Endothelial cell (in vitro differentiated cells): ENCODE data around the gene TPD52L1. TPM values are rescaled to one million over a fixed set of nuclear protein-coding genes. Genes with fewer than 3 reads are reported as not detected.

Source experiments
- DNase-seq: peaks from one replicate; pipeline ENCODE4 v3.0.0; 2021; ENCODE audit warnings: low spot score
- H3K27ac Mint-ChIP-seq: one replicate; pipeline ENCODE4 v1.8.0; 2021; ENCODE audit warnings: mixed read lengths, inconsistent platforms; ENCODE audit not compliant: unreplicated experiment
- H3K27me3 Mint-ChIP-seq: one replicate; pipeline ENCODE4 v1.8.0; 2021; ENCODE audit warnings: mild to moderate bottlenecking, moderate library complexity, mixed read lengths, inconsistent platforms; ENCODE audit not compliant: unreplicated experiment
- H3K36me3 Mint-ChIP-seq: one replicate; pipeline ENCODE4 v1.8.0; 2021; ENCODE audit warnings: mild to moderate bottlenecking, low read depth, mixed read lengths, inconsistent platforms; ENCODE audit not compliant: unreplicated experiment
- H3K4me1 Mint-ChIP-seq: one replicate; pipeline ENCODE4 v1.8.0; 2021; ENCODE audit warnings: mild to moderate bottlenecking, mixed read lengths, inconsistent platforms; ENCODE audit not compliant: unreplicated experiment
- H3K4me3 Mint-ChIP-seq: one replicate; pipeline ENCODE4 v1.8.0; 2021; ENCODE audit warnings: mild to moderate bottlenecking, mixed read lengths, inconsistent platforms; ENCODE audit not compliant: unreplicated experiment
- H3K9me3 Mint-ChIP-seq: one replicate; pipeline ENCODE4 v1.8.0; 2021; ENCODE audit warnings: mixed read lengths, inconsistent platforms; ENCODE audit not compliant: unreplicated experiment
- total RNA-seq: library from RNA; stranded (reverse); fragmentation: NEBNext Ultra II Directional; extraction: Animal tissue kit (Norgen Biotek cat#: 25700); gene quantifications from one replicate; pipeline ENCODE4 v1.2.1, GENCODE V29; 2021; ENCODE audit not compliant: unreplicated experiment
- TF ChIP-seq, protein P1 (sequence below): fragments of 200-600 bp; sonication (generic); IDR thresholded peaks from one replicate; pipeline ENCODE4 v1.5.0; 2021; ENCODE audit warnings: antibody characterized with exemption; ENCODE audit not compliant: unreplicated experiment

The TPD52L1 gene
- total RNA-seq, 1 donor from 2014 or later, result 118 TPM

DNA sequence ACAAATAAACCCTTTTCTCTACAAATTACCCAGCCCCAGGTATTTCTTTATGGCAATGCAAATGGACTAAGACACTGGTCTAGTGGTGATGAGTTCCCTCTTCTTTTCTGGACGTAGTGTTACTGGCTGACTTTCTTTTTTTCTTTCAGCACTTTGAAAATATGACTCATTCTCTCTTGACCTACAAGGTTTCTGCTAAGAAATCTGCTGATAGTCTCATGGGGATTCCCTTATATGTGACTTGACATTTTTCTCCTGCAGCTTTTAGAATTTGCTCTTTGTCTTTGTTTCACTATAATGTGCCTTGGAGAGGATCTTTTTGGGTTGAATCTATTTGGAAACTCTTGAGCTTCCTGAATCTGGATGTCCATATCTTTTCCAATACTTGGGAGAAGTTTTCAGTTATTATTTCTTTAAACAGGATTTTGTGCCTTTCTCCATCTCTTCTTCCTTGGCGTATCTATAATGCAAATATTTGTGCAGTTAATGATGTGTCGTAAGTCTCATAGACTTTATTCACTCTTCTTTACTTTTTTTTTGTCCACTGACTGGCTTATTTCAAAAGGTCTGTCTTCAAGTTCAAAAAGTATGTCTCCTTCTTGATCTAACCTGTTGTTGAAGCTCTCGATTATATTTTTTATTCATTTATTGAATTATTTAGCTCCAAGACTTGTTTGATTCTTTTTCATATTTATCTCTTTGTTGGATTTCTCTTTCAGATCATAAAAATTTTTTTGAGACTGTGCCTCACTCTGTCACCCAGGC is 42.2 kb upstream of the TPD52L1 start:
- peaks cover 17% of the 10 kb centered on the region for H3K36me3 Mint-ChIP-seq
- no peak overlapping the region for H3K4me3 Mint-ChIP-seq
- no peaks in the 10 kb centered on the region for H3K4me1 Mint-ChIP-seq
- DNase-seq, result no peak
- peaks cover 8% of the 10 kb centered on the region for H3K9me3 Mint-ChIP-seq
- no peak overlapping the region for H3K27ac Mint-ChIP-seq
- TF ChIP-seq, protein P1, sequence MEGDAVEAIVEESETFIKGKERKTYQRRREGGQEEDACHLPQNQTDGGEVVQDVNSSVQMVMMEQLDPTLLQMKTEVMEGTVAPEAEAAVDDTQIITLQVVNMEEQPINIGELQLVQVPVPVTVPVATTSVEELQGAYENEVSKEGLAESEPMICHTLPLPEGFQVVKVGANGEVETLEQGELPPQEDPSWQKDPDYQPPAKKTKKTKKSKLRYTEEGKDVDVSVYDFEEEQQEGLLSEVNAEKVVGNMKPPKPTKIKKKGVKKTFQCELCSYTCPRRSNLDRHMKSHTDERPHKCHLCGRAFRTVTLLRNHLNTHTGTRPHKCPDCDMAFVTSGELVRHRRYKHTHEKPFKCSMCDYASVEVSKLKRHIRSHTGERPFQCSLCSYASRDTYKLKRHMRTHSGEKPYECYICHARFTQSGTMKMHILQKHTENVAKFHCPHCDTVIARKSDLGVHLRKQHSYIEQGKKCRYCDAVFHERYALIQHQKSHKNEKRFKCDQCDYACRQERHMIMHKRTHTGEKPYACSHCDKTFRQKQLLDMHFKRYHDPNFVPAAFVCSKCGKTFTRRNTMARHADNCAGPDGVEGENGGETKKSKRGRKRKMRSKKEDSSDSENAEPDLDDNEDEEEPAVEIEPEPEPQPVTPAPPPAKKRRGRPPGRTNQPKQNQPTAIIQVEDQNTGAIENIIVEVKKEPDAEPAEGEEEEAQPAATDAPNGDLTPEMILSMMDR, result no peak
- peaks cover 2% of the 10 kb centered on the region for H3K27me3 Mint-ChIP-seq

DNA sequence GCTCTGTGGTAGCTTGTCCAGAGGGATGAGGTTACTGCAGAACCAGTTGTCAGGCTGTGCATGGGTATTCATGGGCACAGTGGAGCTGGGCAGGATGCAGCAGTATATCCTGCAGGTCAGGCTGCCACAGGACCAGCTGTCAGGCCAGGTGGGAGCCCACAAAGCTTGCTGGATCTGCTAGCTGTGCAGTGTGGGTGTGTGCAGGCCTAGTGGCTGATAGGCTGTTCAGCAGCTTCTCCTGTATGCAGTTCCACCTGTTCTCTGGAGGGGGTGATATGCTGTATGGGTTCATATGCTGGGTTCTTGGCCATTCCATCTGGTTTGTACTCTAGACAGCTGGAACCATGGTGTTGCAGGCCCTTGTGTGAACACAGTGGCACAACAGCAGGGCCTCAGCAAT is 40.6 kb upstream of the TPD52L1 start:
- peaks cover 2% of the 10 kb centered on the region for H3K27me3 Mint-ChIP-seq
- no peaks in the 10 kb centered on the region for H3K4me1 Mint-ChIP-seq
- no peak overlapping the region for H3K27ac Mint-ChIP-seq
- H3K36me3 Mint-ChIP-seq, result peaks cover 17% of the 10 kb centered on the region
- H3K4me3 Mint-ChIP-seq, result no peak overlapping the region
- TF ChIP-seq, protein P1, result no peak
- H3K9me3 Mint-ChIP-seq, result peaks cover 8% of the 10 kb centered on the region
- DNase-seq, result no peak

DNA sequence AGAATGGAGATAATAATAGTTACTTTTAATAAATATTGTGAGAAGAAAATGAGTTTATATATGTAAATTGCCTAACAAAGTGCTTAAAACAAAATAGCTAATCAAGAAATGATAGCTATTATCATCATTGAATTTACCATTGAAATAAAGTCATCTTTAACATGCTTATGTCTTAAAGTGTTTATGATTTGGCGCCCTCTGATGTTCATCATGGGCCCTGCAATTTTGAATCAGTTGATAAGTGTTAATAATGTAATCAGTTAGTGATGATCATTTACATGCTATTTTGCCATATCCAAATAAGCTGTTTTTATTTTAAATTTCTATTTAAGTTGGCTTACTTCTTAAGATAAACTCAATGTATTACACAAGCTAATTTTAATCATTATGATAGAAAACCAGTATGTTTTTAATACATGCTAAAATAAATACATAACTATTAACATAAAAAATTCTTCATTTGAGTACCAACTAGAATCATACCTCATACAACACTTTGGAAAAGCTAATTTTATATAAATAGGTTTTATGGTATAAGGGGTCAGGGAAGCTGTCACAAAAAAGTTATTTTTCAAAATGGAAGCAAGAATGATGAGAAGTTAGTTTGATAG is 39.2 kb upstream of the TPD52L1 start:
- no peak overlapping the region for H3K4me3 Mint-ChIP-seq
- peaks cover 17% of the 10 kb centered on the region for H3K36me3 Mint-ChIP-seq
- TF ChIP-seq, protein P1, result peak; percentile 83
- H3K27me3 Mint-ChIP-seq, result peaks cover 2% of the 10 kb centered on the region
- peaks cover 8% of the 10 kb centered on the region for H3K9me3 Mint-ChIP-seq
- peak; percentile 35 for DNase-seq
- no peak overlapping the region for H3K27ac Mint-ChIP-seq
- H3K4me1 Mint-ChIP-seq, result no peaks in the 10 kb centered on the region

DNA sequence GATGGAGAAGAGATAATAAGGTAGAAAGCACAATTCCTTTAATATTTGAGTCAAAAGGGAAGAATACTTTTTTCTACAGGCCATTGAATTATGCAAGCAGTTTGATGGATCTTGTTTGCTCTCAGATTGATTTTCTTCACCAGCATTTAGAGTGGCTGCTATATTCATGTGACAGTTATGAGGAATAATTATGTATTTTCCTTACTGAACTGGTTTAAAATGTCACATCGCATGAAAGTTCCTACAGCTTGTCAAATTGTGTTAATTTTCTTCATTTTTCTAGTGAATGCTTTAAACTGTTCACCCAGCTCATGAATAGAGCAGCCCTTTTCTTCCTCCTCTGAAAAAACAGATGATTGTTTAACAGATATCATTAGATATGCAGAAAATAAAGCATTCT is 37.4 kb upstream of the TPD52L1 start:
- TF ChIP-seq, protein P1, result no peak
- peaks cover 12% of the 10 kb centered on the region for H3K36me3 Mint-ChIP-seq

DNA sequence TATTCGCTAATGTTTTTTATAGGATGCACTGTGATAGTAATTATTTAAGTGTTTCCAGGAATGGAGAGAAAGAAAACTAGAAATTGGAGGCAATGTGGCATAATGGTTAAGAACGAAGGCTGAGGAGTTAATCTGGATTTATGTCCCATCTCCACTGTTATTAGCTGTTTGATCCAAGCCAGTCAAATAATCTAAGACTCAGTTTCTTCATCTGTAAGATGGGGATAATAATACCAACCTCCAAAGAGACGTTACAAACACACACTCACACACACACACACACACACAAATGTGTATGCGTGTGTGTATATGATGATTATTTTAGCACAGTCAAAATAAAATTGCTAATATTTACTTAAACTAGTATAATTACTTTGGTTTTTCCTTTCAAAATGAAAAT is 36.9 kb upstream of the TPD52L1 start:
- H3K27me3 Mint-ChIP-seq, result peaks cover 2% of the 10 kb centered on the region
- H3K4me3 Mint-ChIP-seq, result no peak overlapping the region
- H3K9me3 Mint-ChIP-seq, result no peaks in the 10 kb centered on the region
- TF ChIP-seq, protein P1, result no peak
- no peaks in the 10 kb centered on the region for H3K4me1 Mint-ChIP-seq
- H3K36me3 Mint-ChIP-seq, result peaks cover 6% of the 10 kb centered on the region
- H3K27ac Mint-ChIP-seq, result no peak overlapping the region
- DNase-seq, result no peak

More for the DNA sequence above, 37.4 kb upstream of the TPD52L1 start:
- no peak for DNase-seq
- peaks cover 2% of the 10 kb centered on the region for H3K27me3 Mint-ChIP-seq
- H3K27ac Mint-ChIP-seq, result no peak overlapping the region
- H3K4me1 Mint-ChIP-seq, result no peaks in the 10 kb centered on the region
- no peak overlapping the region for H3K4me3 Mint-ChIP-seq
- H3K9me3 Mint-ChIP-seq, result peaks cover 4% of the 10 kb centered on the region
